SU-DHL-6 (cell line): ENCODE measurements around the gene SUPT3H.

Source experiments
- EZH2phosphoT487 ChIP-seq: fragments of 200-600 bp; sonication (generic), shearing (Covaris generic); conservative IDR thresholded peaks from 2 replicates; pipeline ENCODE4 v1.6.1; 2018; ENCODE audit warnings: mild to moderate bottlenecking, antibody characterized with exemption, low read length, moderate library complexity, mixed read lengths
- TF ChIP-seq, protein P1 (sequence below): fragments of 200-600 bp; sonication (generic); IDR thresholded peaks from one replicate; pipeline ENCODE4 v1.5.1; 2017; ENCODE audit warnings: antibody characterized with exemption, mild to moderate bottlenecking, low read length, moderate library complexity; ENCODE audit not compliant: insufficient read depth, poor library complexity, severe bottlenecking

DNA sequence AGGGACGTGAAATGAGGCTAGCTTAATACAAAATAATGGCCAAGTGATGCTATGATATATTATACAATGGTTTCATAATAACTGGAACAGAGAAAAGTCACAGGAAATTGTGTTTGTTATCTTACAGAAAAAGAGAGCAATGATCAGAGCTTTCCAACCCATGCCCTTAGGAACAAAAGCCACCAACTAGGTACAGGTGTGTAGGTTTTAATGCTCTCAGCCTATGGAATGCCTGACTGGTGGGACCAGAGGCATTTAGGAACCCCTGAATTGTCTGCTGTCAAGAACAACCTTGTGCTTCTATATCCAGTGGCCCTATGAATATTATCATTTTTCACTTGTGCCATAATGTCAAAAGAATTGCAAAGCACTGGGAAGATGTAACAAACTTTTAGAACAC, 182.6 kb downstream of the SUPT3H start:
- TF ChIP-seq, protein P1, sequence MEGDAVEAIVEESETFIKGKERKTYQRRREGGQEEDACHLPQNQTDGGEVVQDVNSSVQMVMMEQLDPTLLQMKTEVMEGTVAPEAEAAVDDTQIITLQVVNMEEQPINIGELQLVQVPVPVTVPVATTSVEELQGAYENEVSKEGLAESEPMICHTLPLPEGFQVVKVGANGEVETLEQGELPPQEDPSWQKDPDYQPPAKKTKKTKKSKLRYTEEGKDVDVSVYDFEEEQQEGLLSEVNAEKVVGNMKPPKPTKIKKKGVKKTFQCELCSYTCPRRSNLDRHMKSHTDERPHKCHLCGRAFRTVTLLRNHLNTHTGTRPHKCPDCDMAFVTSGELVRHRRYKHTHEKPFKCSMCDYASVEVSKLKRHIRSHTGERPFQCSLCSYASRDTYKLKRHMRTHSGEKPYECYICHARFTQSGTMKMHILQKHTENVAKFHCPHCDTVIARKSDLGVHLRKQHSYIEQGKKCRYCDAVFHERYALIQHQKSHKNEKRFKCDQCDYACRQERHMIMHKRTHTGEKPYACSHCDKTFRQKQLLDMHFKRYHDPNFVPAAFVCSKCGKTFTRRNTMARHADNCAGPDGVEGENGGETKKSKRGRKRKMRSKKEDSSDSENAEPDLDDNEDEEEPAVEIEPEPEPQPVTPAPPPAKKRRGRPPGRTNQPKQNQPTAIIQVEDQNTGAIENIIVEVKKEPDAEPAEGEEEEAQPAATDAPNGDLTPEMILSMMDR = no peak
- no peak for TF ChIP-seq EZH2phosphoT487
